HUDEP-2 (cell line): ENCODE measurements around the gene MIF4GD.

ENCODE experiments used
- DNase-seq, 76 experiments: peaks; one replicate each; lab custom pipeline; 2025; ENCODE audit not compliant: unreplicated experiment in 76 of 76; lab: John Stamatoyannopoulos, UW

The MIF4GD gene

GRCh38 chr17:75238020-75238580, 32.9 kb downstream of the MIF4GD start:
- no peak for DNase-seq

DNA sequence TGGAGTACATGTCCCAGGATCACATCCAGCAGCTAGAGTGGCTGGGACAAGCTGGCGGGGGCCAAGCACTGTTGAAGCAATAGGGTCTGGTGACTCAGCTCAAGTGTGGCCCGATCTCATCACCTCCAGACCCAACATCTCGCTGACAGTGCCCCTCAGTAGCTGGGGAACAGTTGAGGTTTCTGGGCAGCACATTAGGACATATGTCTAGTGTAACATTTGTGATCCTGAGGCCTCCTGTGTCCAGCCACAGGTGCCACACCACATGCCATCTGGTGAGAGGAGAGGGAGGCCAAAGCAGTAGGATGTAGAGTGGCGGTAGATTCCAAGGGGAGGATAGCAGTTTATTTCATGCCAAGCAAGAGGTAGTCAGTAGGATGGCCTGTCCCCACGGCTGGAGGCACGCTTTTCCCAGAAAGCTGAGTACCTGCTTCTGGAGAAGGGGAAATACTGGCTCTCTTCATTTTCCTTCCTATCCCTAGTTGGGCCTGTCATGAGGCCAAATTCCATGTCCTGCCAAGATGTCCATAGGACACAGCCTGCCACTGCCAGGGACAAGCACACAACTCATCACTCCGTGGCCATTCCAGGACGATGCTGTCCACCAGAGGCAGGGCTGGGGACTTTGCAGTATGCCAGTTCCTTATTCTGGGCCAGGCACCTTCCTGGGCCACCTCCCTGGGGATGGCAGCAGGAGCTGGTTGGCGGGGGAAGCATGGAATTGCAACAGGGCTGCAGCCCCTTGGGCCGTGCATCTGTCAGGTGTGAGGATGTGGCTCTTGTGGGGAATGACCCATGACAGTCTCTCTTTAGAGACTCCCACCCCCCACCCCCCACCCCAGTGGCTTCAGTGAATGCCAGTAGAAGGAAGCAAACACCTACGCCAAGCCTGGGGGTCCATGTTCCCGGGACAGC, 33.7 kb downstream of the MIF4GD start:
- DNase-seq: no peak

- DNase-seq: no peak
Measured at GRCh38 chr17:75232786-75233185, 38.2 kb downstream of the MIF4GD start.

DNA sequence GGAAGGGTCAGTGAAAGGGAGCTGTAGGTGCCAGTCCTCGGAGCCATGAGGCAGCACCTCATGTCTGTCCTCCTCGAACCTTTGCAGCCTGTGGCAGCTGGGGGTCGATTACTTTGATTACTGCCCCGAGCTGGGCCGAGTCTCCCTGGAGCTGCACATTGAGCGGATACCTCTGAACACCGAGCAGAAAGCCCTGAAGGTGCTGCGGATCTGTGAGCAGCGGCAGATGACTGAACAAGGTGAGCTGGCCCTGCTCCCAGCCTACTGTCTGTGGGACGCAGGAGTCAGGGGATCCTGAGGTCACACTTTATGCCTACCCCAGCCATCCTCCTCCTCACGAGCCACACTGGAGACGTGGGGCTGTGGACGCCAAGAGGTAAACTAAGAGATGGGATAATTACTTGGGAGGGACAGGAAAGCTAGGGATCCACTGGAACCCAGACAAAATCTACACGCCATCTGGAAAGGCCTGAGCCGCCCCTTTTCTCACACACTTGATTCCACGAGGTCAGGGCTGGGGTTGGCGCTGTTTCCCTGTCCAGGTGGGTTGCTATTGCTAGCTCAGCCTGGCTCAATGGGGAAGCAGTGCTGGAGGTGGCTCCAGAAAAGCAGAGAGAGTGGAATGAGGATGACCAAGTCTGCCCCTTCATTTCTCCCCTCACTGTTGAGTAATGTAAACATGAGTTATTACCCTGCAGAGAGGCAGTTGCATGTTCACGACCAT, 39.1 kb downstream of the MIF4GD start:
- no peak for DNase-seq

DNA sequence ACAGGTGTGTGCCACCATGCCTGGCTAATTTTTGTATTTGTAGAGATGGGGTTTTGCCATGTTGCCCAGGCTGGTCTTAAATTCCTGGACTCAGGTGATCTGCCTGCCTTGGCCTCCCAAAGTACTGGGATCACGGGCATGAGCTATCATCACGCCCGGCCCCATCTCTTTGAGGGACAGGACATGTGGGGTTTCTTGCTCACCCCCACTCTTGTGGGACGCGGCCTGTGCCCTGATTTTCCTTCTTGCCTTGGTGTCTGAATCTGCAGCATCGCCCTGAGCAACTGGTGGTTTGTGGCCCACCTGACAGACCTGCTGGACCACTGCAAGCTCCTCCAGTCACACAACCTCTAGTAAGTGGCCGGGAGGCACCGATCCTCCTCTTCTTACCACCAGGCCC, 40.0 kb downstream of the MIF4GD start:
- DNase-seq: no peak

DNA sequence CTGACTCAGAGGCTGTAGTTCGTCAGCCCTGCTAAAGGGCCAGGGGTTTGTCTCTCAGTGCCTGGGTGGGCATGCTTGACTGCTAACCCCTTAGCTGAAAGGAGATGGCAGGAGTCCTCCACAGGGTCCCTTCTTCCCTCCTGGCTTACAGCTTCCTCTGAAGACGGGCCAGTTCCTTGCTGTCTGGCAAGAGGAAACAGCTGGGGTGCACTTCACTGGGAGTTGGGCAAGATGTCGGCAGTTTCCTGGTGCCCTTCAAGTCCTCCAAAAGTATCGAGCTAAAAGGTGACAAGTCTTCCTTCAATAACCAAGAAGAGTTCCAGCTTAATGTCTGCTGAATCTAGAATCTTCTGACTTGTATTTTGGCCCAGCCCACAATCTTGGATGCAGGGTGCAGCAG, 42.2 kb downstream of the MIF4GD start:
- DNase-seq: no peak

- DNase-seq: no peak
Measured at GRCh38 chr17:75228305-75228704, 42.7 kb downstream of the MIF4GD start.

DNA sequence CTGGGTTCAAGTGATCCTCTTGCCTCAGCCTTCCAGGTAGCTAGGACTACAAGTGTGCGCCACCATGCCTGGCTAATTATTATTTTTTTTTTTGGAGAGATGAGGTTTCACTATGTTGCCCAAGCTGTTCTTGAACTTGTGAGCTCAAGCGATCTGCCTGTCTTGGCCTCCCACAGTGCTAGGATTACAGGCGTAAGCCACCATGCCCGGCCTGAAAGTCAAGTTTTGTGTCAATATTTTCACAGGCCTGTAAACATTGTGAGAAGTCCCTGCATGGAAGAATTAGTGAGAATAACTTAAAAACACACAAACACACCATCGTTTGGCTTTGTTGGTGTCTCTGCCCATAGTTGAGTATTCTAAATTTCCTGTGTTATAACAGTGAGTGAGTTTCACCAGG, 43.3 kb downstream of the MIF4GD start:
- DNase-seq: no peak

DNA sequence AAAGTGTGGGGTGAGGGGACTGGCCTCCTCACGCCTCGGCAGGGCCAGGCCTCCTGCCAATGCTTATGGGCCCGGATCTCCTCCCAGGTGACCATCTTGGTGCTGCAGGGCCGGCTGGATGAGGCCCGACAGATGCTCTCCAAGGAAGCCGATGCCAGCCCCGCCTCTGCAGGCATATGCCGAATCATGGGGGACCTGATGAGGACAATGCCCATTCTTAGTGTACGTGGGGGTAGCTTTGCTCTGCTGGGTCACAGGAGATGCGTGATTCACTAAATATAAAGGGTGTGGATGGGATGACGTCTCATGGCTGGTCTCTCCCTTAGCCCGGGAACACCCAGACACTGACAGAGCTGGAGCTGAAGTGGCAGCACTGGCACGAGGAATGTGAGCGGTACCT, 46.0 kb downstream of the MIF4GD start:
- DNase-seq: no peak

- DNase-seq: no peak
Measured at GRCh38 chr17:75219815-75220214, 51.2 kb downstream of the MIF4GD start.

- DNase-seq: no peak
Measured at GRCh38 chr17:75218131-75218530, 52.9 kb downstream of the MIF4GD start.
